GM18505 (cell line): Measurements from ENCODE around the gene COMMD9.
"Not testable (repeated sequence)": the region's sequence is repeated elsewhere in the genome, so short reads cannot be mapped to it uniquely, and the experiment has no call there.

ENCODE experiments used
- ATAC-seq: cut with Tn5 transposase; IDR thresholded peaks from one replicate; pipeline ENCODE4 v1.9.1; 2021; ENCODE audit not compliant: unreplicated experiment
- POLR2A ChIP-seq: IDR thresholded peaks from 4 replicates; pipeline ENCODE4 v1.6.1; 2011; ENCODE audit warnings: borderline replicate concordance; ENCODE audit not compliant: insufficient read depth, insufficient read length; ENCODE audit errors: extremely low read depth

Gene COMMD9

DNA sequence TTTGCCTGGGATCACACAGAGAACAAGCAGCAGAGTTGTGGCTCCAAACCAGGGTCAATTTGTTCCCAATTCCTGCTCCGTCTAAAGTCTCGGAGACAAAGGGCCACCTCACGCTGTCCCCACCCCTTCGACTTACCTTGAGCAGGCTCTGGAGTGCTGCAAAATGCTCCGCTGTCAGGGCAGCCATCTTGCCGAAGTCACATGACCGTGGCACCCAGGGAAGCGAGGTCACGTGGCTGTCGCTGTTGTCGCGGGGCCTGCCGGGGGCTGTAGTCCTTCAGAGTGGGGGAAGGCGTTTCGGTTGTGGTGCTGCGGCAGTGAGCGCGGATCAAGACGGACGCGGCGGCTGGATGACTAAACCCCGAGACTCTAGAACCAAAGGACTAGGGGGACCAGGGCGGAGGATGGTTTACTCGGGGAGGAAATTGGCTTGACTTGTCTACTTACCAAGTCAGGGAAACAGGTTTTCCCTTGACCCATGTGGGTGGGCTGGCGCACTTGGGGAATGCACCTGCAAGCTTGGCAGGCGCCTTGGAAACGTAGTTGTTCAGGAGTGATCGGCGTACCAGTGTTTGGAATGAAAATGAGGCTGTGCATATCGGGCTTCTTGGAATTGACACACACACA, at the start of gene COMMD9:
COMMD9 (minus strand) TSS at position 199 of the 627 bp plus-strand sequence; CDS start at position 187, 12 bp downstream.
- ATAC-seq: peak; percentile 100

GRCh38 chr11:36333897-36334296, 44.7 kb upstream of the COMMD9 start:
- no peak for ATAC-seq
- TF ChIP-seq POLR2A: no peak

More for the DNA sequence above, at the start of gene COMMD9:
- TF ChIP-seq POLR2A: peak; percentile 81

DNA sequence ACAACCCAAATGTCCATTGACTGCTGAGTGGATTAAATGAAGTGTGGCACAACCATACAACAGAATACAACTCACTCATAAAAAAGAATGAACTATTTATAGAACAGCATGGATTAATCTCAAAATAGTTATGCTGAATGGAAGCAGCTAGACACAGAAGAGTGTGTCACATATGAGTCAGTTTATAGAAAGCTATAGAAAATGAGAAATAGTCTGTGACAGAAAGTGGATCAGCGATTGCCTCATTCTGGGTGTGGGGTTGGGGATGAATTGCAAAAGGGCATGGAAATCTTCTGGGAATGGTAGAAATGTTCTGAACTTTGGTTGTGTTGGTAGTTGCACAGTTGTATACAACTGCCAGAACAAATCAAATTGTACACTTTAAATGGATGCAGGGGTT, 44.2 kb upstream of the COMMD9 start:
- no peak for TF ChIP-seq POLR2A

GRCh38 chr11:36330411-36330810, 41.2 kb upstream of the COMMD9 start:
- ATAC-seq: no peak
- no peak for TF ChIP-seq POLR2A

More for the DNA sequence above, 44.2 kb upstream of the COMMD9 start:
- no peak for ATAC-seq

GRCh38 chr11:36328966-36329673, 39.9 kb upstream of the COMMD9 start:
- no peak for TF ChIP-seq POLR2A

GRCh38 chr11:36326524-36327419, 37.5 kb upstream of the COMMD9 start:
- peak; percentile 86 for ATAC-seq
- no peak for TF ChIP-seq POLR2A

More at GRCh38 chr11:36328966-36329673, 39.9 kb upstream of the COMMD9 start:
- ATAC-seq: no peak

DNA sequence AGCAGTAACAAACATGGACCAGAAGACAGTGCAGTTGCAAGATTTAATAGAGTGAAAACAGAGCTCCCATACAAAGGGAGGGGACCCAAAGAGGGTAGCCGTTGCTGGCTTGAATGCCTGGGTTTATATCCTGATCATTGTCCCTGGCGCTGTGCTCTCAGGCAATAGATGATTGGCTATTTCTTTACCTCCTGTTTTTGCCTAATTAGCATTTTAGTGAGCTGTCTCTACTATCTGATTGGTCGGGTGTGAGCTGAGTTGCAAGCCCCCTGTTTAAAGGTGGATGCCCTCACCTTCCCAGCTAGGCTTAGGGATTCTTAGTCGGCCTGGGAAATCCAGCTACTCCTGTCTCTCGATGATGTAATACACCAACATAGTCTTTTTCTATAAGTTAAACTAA, 36.2 kb upstream of the COMMD9 start:
- ATAC-seq: not testable (repeated sequence)

DNA sequence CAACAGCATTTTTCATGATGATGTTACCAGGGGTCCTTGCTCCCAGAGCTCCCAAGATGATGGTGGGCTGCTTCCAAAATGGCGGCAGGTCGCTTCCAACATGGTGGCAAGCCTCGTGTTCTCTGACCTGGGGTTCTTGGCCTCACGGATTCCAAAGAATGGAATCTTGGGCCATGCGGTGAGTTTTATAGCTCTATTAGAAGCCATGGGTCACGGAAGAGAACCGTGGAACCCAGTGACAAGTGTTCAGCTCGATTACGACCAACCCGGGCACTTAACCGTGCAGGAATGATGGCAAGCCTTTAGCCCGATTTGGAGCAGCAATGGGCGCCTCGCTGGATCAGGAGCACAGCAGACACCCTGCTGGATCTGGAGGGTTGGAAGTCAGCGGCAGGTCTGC, 35.7 kb upstream of the COMMD9 start:
- not testable (repeated sequence) for ATAC-seq

- no peak for TF ChIP-seq POLR2A
- ATAC-seq: no peak
Observed at GRCh38 chr11:36317992-36318391, 28.8 kb upstream of the COMMD9 start.

DNA sequence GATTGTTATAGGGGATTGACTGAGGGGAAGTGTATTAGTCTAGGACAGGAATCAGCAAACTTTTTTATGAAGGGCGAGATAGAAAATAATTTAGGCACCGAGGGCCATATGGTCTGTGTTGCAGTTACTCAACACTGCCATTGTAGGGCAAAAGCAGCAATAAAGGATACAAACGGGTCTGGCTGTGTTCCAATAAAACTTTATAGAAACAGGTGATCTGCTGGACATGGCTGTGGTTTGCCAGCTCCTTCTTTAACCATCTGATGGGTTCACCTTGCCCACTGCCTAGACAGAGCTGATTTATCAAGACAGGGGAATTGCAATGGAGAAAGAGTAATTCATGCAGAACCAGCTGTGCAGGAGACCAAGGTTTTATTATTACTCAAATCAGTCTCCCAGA, 26.8 kb upstream of the COMMD9 start:
- no peak for ATAC-seq
- TF ChIP-seq POLR2A: no peak

- no peak for ATAC-seq
Observed at GRCh38 chr11:36314434-36314767, 25.2 kb upstream of the COMMD9 start.

DNA sequence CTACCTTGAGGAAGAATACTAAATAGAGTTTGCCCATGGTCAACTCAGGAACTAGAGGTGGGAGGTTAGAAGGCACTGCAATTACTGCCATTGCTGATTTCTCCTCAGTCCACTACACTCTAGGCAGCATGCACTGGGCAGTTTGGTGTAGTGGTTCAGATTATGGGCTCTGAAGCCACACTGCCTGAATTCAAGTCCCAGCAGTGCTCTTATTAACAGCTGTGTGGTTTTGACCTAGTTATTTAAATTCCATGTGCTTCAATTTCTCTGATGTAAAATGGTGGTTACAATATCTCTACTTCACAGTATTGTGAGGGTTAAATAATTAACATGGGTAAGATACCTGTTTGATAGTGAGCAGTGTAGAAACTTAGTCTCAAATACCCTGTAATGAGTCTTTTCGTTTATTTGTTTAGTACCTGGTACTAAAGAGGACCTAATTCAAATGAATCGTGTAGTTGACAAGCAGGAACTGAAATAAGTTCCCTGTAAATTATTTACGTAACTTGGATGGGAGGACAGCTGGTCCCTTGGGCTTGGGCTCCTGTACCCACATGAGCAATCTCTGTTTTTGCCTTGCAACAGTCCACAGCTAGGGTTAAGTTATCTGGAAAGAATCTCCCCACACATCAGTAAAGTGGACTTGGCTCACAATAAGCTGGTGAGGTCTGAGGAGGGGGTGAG, 24.7 kb upstream of the COMMD9 start:
- TF ChIP-seq POLR2A: no peak
- peak; percentile 75 for ATAC-seq

More at GRCh38 chr11:36314434-36314767, 25.2 kb upstream of the COMMD9 start:
- no peak for TF ChIP-seq POLR2A
